Loucy (cell line): ENCODE results near the gene HUS1.

ENCODE experiments used
- CTCF ChIP-seq: fragments of 200-600 bp; sonication (generic); conservative IDR thresholded peaks from 2 replicates; pipeline ENCODE4 v1.5.1; 2014; ENCODE audit warnings: mild to moderate bottlenecking, antibody characterized with exemption, low read length
- EZH2phosphoT487 ChIP-seq: fragments of 200-600 bp; IDR thresholded peaks from 2 replicates; pipeline ENCODE4 v1.6.1; 2018; ENCODE audit warnings: antibody characterized with exemption, mild to moderate bottlenecking, moderate library complexity, borderline replicate concordance

DNA sequence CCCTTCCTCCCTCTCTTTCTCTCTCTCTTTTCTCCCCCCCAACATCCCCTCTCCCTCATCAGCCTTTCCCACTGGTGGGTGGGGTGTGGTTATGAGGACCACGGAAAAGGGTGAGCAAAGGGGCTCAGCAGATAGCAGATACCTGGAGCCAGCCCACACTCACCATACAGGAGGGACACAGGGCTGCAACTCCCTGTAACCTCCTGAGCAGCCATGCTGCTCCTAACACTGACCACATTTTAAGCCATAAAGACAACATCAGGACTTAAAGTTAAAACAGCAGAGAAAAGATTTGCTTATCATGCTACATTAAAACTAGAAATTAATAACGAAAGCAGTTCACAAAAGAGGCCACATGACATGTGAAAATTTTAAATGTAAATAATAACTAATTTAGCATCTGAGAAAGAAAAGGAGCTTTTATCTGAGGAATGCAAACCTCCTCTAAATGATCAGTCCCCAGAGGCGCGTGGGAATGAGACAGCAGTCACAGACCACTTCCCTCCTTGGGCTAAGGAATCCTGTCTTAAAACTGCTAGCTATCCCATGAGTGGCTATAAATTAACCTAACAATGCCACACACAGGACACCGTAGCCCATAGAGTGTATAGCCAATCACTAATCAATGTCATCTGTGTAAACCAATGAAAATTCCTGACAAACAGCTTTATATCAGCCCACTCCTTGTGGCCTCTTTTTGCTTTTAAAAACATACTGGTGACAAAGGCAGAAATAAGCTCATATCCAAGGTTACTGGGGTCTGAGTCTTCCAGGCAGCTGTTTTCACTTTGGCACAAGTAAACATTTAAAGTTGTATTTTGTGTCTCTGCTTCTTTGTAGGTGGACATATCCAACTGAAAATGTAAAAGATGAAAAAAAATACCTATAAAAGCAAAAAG lies 64.4 kb downstream of the HUS1 start:
- no peak for TF ChIP-seq CTCF
- no peak for TF ChIP-seq EZH2phosphoT487
